Subcutaneous adipose tissue (tissue), 4 donors: ENCODE results near the gene SNRNP27. TPM values are rescaled to one million over a fixed set of nuclear protein-coding genes. Genes with fewer than 3 reads are reported as not detected.

Source experiments
- CTCF ChIP-seq: fragments of 450-650 bp; IDR thresholded peaks from one replicate; pipeline ENCODE4 v1.5.1; 2016; ENCODE audit warnings: low read depth, mild to moderate bottlenecking, control low read depth, antibody characterized with exemption, moderate library complexity
- total RNA-seq, 4 donors: library from RNA; depleted of rRNA; stranded (reverse); fragments of >200 nt; gene quantifications; one replicate each; pipeline ENCODE4 v1.1.0, GENCODE V29; 2016

SNRNP27 gene
- total RNA-seq, 4 donors from 2014 or later: 66.7 to 125 (median 86.0) TPM

GRCh38 chr2:69858261-69858660, 35.5 kb upstream of the SNRNP27 start:
- TF ChIP-seq CTCF: no peak

GRCh38 chr2:69863298-69863697, 30.5 kb upstream of the SNRNP27 start:
- no peak for TF ChIP-seq CTCF

GRCh38 chr2:69888451-69888850, 5.3 kb upstream of the SNRNP27 start:
- no peak for TF ChIP-seq CTCF

- no peak for TF ChIP-seq CTCF
Observed at GRCh38 chr2:69889302-69889701, 4.5 kb upstream of the SNRNP27 start.

- TF ChIP-seq CTCF: no peak
Observed at GRCh38 chr2:69890881-69891280, 2.9 kb upstream of the SNRNP27 start.

- TF ChIP-seq CTCF: no peak
Observed at GRCh38 chr2:69902213-69902922, 8.6 kb downstream of the SNRNP27 start.

GRCh38 chr2:69907216-69907615, 13.5 kb downstream of the SNRNP27 start:
- no peak for TF ChIP-seq CTCF
